Transverse colon (tissue), 4 donors: ENCODE results near the gene RNF169. TPM values are rescaled to one million over a fixed set of nuclear protein-coding genes. Genes with fewer than 3 reads are reported as not detected.

ENCODE experiments used
- DNase-seq: peaks from one replicate; pipeline ENCODE4 v3.0.0-alpha.2; 2019
- H3K27ac ChIP-seq, 4 donors: fragments of 200-600 bp; sonication (generic); 2 replicates each; pipeline ENCODE4 v1.5.1; 2016 to 2018; ENCODE audit warnings: inconsistent platforms in 4 of 4
- H3K27me3 ChIP-seq: fragments of 200-600 bp; sonication (generic); 2 replicates; pipeline ENCODE4 v1.5.1; 2017; ENCODE audit warnings: inconsistent platforms
- H3K36me3 ChIP-seq, 4 donors: fragments of 200-600 bp; sonication (generic); 2 replicates each; pipeline ENCODE4 v1.5.1; 2017 to 2019; ENCODE audit warnings: inconsistent platforms in 4 of 4
- H3K4me1 ChIP-seq, 4 donors: fragments of 200-600 bp; sonication (generic); 2 replicates each; pipeline ENCODE4 v1.5.1; 2017 to 2020; ENCODE audit warnings: inconsistent platforms in 4 of 4
- H3K4me3 ChIP-seq, 4 donors: fragments of 200-600 bp; sonication (generic); 1 replicate in 1 of 4; 2 replicates in 3 of 4; pipeline versions ENCODE4 v1.5.1 to v1.6.1; 2017 to 2019; ENCODE audit warnings: inconsistent platforms in 4 of 4
- H3K9me3 ChIP-seq, 2 donors: fragments of 200-600 bp; sonication (generic); 2 replicates each; pipeline ENCODE4 v1.5.1; 2017 to 2019; ENCODE audit warnings: inconsistent platforms in 2 of 2
- CTCF ChIP-seq, 5 experiments: fragments of 200-600 bp in 3 of 5; fragments of 450-650 bp in 2 of 5; sonication (generic) in 3 of 5; IDR thresholded peaks; 1 replicate in 2 of 5; 2 replicates in 3 of 5; pipeline ENCODE4 v1.5.1; 2016 to 2017; ENCODE audit warnings: antibody characterized with exemption in 5 of 5, inconsistent platforms in 3 of 5, mild to moderate bottlenecking in 2 of 5, moderate library complexity in 1 of 5
- EP300 ChIP-seq: sonication (generic); formaldehyde crosslinking; IDR thresholded peaks from one replicate; pipeline ENCODE4 v1.6.1; 2017; ENCODE audit warnings: antibody characterized with exemption, low read depth
- POLR2A ChIP-seq: fragments of 450-650 bp; IDR thresholded peaks from one replicate; pipeline ENCODE4 v1.6.1; 2016; ENCODE audit warnings: antibody characterized with exemption, mild to moderate bottlenecking, moderate library complexity
- POLR2AphosphoS5 ChIP-seq, 3 donors: sonication (generic); formaldehyde crosslinking; IDR thresholded peaks; one replicate each; pipeline ENCODE4 v1.6.1; 2016; ENCODE audit warnings: antibody characterized with exemption in 3 of 3
- WGBS, 2 donors: methylation state at CpG; one replicate each; pipeline ENCODE4 v1.1.5; 2018; ENCODE audit warnings: low coverage in 1 of 2; 5-methylcytosine and 5-hydroxymethylcytosine counted together
- in situ Hi-C, 4 donors: fragments of 200-750 bp; cut with MboI; loops; one replicate each; pipeline versions ENCODE4 v1.15.0 to v1.15.1; 2017; ENCODE audit warnings: low sequenced_read_pairs in 3 of 4, low pct_ligation_motif_present in 1 of 4, low pct_unique_long_range_greater_than_20kb in 1 of 4
- intact Hi-C: fragments of 100-400 bp; cut with DNase I; formaldehyde crosslinking; loops from one replicate; pipeline ENCODE4 v1.15.1; 2023; ENCODE audit warnings: low total_unique reads
- total RNA-seq, 4 donors: library from RNA; depleted of rRNA; stranded (reverse); fragments of >200 nt; gene quantifications; one replicate each; pipeline ENCODE4 v1.1.0, GENCODE V29; 2016

RNF169 gene
- total RNA-seq, 4 donors from 2014 or later, result 15.1 to 22.4 (median 16.6) TPM

GRCh38 chr11:74709175-74709574, 39.5 kb upstream of the RNF169 start:
- WGBS, 2 donors, result 30 to 70% methylated on average over 2 to 3 of the region's 3 CpGs
- TF ChIP-seq CTCF (IDR thresholded peaks at IDR 0.05) (no peak), POLR2AphosphoS5 (IDR thresholded peaks at IDR 0.05) (no peak), POLR2A (no peak), EP300 (no peak)
- Histone ChIP-seq H3K9me3 (no peaks in the 10 kb centered on the region), H3K27me3 (no peaks in the 10 kb centered on the region), H3K27ac (no peak overlapping the region), H3K36me3 (no peaks in the 10 kb centered on the region), H3K4me3 (no peak overlapping the region), H3K4me1 (no peaks in the 10 kb centered on the region)
- in situ Hi-C loops, result no loop called here
- no peak for DNase-seq
- intact Hi-C loops, result no loop called here

- Histone ChIP-seq H3K27ac (no peak overlapping the region), H3K4me1 (no peaks in the 10 kb centered on the region), H3K4me3 (no peak overlapping the region), H3K9me3 (no peaks in the 10 kb centered on the region), H3K27me3 (no peaks in the 10 kb centered on the region), H3K36me3 (no peaks in the 10 kb centered on the region)
- 73 to 83% methylated on average over 1 to 8 of the region's 8 CpGs for WGBS, 2 donors
- in situ Hi-C loops, result no loop called here
- intact Hi-C loops, result no loop called here
- TF ChIP-seq POLR2A (no peak), EP300 (no peak), POLR2AphosphoS5 (IDR thresholded peaks at IDR 0.05) (no peak), CTCF (IDR thresholded peaks at IDR 0.05) (no peak)
- no peak for DNase-seq
Observed at GRCh38 chr11:74710281-74710938, 38.2 kb upstream of the RNF169 start.

GRCh38 chr11:74713686-74714085, 35.0 kb upstream of the RNF169 start:
- no peak for TF ChIP-seq POLR2AphosphoS5 (IDR thresholded peaks at IDR 0.05)
- no peak for TF ChIP-seq POLR2A
- TF ChIP-seq EP300, result no peak
- no peak for TF ChIP-seq CTCF (IDR thresholded peaks at IDR 0.05)
- H3K36me3 ChIP-seq, result no peaks in the 10 kb centered on the region
- intact Hi-C loops (no loop called here), in situ Hi-C loops (no loop called here)
- no peak overlapping the region for H3K4me3 ChIP-seq
- no peaks in the 10 kb centered on the region for H3K27me3 ChIP-seq
- no peak for DNase-seq
- no peak overlapping the region for H3K27ac ChIP-seq
- peaks cover 5 to 16% (median 14%) of the 10 kb centered on the region in 4 donors for H3K4me1 ChIP-seq
- WGBS, 2 donors, result 71 to 100% methylated on average over 1 to 4 of the region's 4 CpGs
- no peaks in the 10 kb centered on the region for H3K9me3 ChIP-seq

DNA sequence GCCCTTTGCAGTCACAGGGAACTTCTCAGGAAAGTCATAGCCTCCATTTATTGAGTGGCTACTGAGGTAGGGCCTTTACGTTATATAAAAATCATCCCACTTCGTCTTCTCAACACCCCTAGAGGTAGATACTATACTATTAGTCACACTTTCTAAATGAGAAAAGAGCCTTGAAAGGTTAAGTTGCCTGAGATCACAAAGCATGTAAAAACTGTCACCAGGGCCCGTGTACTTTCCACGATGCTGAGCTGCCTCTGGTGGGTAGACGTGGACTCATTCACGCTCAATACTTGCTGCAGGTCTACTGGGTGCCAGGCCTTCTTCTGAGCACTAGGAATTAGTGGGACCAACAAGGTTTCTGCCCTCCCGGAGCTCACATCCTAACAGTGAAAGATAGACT, 33.7 kb upstream of the RNF169 start:
- TF ChIP-seq POLR2AphosphoS5 (IDR thresholded peaks at IDR 0.05), result no peak
- TF ChIP-seq CTCF (IDR thresholded peaks at IDR 0.05), result no peak
- TF ChIP-seq POLR2A, result no peak
- no peak for TF ChIP-seq EP300
- Histone ChIP-seq H3K27me3 (no peaks in the 10 kb centered on the region), H3K36me3 (no peaks in the 10 kb centered on the region), H3K9me3 (no peaks in the 10 kb centered on the region), H3K4me3 (no peak overlapping the region), H3K27ac (no peak overlapping the region), H3K4me1 (peaks cover 6 to 19% (median 15%) of the 10 kb centered on the region in 4 donors)
- 74 to 82% methylated on average over 4 to 7 of the region's 7 CpGs for WGBS, 2 donors
- in situ Hi-C loops, result no loop called here
- intact Hi-C loops, result no loop called here
- DNase-seq, result no peak
